Measurements from ENCODE around the gene EMID1. TPM values are rescaled to one million over a fixed set of nuclear protein-coding genes. Genes with fewer than 3 reads are reported as not detected.

Gene EMID1
- total RNA-seq, 4 donors from 2014 or later, result 0.33 to 1.8 TPM; not detected in 2

GRCh38 chr22:29214232-29214631 is 8.5 kb downstream of the EMID1 start:
- no peak overlapping the region for H3K27ac ChIP-seq

GRCh38 chr22:29215012-29215860 is 9.5 kb downstream of the EMID1 start:
- TF ChIP-seq CTCF (IDR thresholded peaks at IDR 0.05 in 4 of 5, conservative IDR thresholded peaks at IDR 0.05 in 1 of 5), result no peak
- no peak for TF ChIP-seq POLR2A (IDR thresholded peaks at IDR 0.05)
- Histone ChIP-seq H3K9me3 (no peaks in the 10 kb centered on the region), H3K36me3 (no peaks in the 10 kb centered on the region), H3K27ac (no peak overlapping the region), H3K27me3 (no peaks in the 10 kb centered on the region), H3K4me1 (no peaks in the 10 kb centered on the region), H3K4me3 (no peak overlapping the region)
- no peak for DNase-seq
- in situ Hi-C loops (cut with MboI; ENCODE audit: low sequenced_read_pairs in 4 of 4) (no loop called here), intact Hi-C loops (cut with DNase I; ENCODE audit: low total_unique reads) (no loop called here)
- ATAC-seq, result no peak

More at GRCh38 chr22:29214232-29214631, 8.5 kb downstream of the EMID1 start:
- Histone ChIP-seq H3K9me3 (no peaks in the 10 kb centered on the region), H3K4me3 (no peak overlapping the region), H3K27me3 (no peaks in the 10 kb centered on the region), H3K4me1 (no peaks in the 10 kb centered on the region), H3K36me3 (no peaks in the 10 kb centered on the region)
- in situ Hi-C loops (cut with MboI; ENCODE audit: low sequenced_read_pairs in 4 of 4), result no loop called here
- no peak for TF ChIP-seq POLR2A (IDR thresholded peaks at IDR 0.05)
- TF ChIP-seq CTCF (IDR thresholded peaks at IDR 0.05 in 4 of 5, conservative IDR thresholded peaks at IDR 0.05 in 1 of 5), result no peak
- ATAC-seq (no peak), DNase-seq (no peak)
- intact Hi-C loops (cut with DNase I; ENCODE audit: low total_unique reads), result no loop called here

GRCh38 chr22:29216011-29216872 is 10.5 kb downstream of the EMID1 start:
- Histone ChIP-seq H3K4me1 (no peaks in the 10 kb centered on the region), H3K36me3 (no peaks in the 10 kb centered on the region), H3K4me3 (no peak overlapping the region), H3K27me3 (no peaks in the 10 kb centered on the region), H3K9me3 (no peaks in the 10 kb centered on the region), H3K27ac (no peak overlapping the region)
- no peak for TF ChIP-seq POLR2A (IDR thresholded peaks at IDR 0.05)
- no peak for TF ChIP-seq CTCF (IDR thresholded peaks at IDR 0.05 in 4 of 5, conservative IDR thresholded peaks at IDR 0.05 in 1 of 5)
- in situ Hi-C loops (cut with MboI; ENCODE audit: low sequenced_read_pairs in 4 of 4) (no loop called here), intact Hi-C loops (cut with DNase I; ENCODE audit: low total_unique reads) (no loop called here)
- ATAC-seq, result no peak
- no peak for DNase-seq

- ATAC-seq (peak; percentile 41 to 43), DNase-seq (peak in 1 of 2 donors; percentile 50)
- Histone ChIP-seq H3K27ac (no peak overlapping the region), H3K4me3 (no peak overlapping the region), H3K4me1 (no peaks in the 10 kb centered on the region), H3K36me3 (no peaks in the 10 kb centered on the region), H3K27me3 (no peaks in the 10 kb centered on the region), H3K9me3 (no peaks in the 10 kb centered on the region)
- intact Hi-C loops (cut with DNase I; ENCODE audit: low total_unique reads), result no loop called here
- in situ Hi-C loops (cut with MboI; ENCODE audit: low sequenced_read_pairs in 4 of 4), result no loop called here
- TF ChIP-seq POLR2A (IDR thresholded peaks at IDR 0.05) (no peak), CTCF (IDR thresholded peaks at IDR 0.05 in 4 of 5, conservative IDR thresholded peaks at IDR 0.05 in 1 of 5) (no peak)
These were observed 11.4 kb downstream of the EMID1 start for GRCh38 chr22:29216873-29217666.
